Measurements from ENCODE around the gene RNASEH2B.

DNA sequence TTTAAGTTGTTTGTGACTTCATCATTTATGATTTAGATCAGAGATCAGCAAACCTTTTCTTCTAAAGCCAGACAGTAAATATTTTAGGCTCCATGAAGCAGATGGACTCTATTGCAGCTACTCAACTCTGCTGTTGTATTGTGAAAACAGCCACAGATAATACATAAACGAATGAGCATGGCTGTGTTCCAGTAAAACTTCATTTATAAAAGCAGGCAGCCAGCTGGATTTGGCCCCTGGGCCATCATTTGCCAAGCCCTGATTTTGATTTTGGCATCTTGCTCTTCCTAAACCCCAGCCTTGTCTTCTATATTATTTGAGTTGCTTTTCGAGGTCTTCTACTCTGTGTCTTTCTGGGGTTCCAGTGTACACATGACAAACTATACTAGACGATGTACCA is 41.3 kb downstream of the RNASEH2B start:
- TF ChIP-seq, protein P1, sequence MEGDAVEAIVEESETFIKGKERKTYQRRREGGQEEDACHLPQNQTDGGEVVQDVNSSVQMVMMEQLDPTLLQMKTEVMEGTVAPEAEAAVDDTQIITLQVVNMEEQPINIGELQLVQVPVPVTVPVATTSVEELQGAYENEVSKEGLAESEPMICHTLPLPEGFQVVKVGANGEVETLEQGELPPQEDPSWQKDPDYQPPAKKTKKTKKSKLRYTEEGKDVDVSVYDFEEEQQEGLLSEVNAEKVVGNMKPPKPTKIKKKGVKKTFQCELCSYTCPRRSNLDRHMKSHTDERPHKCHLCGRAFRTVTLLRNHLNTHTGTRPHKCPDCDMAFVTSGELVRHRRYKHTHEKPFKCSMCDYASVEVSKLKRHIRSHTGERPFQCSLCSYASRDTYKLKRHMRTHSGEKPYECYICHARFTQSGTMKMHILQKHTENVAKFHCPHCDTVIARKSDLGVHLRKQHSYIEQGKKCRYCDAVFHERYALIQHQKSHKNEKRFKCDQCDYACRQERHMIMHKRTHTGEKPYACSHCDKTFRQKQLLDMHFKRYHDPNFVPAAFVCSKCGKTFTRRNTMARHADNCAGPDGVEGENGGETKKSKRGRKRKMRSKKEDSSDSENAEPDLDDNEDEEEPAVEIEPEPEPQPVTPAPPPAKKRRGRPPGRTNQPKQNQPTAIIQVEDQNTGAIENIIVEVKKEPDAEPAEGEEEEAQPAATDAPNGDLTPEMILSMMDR (IDR thresholded peaks at IDR 0.05) = no peak
- TF ChIP-seq POLR2A (IDR thresholded peaks at IDR 0.05) = no peak

Measured in adrenal gland (tissue), 5 donors.